IMR-90 (cell line): ENCODE data around the gene GSDMA. TPM values are rescaled to one million over a fixed set of nuclear protein-coding genes. Genes with fewer than 3 reads are reported as not detected.

Experiments
- ATAC-seq: fragments of 200-7000 bp; cut with Tn5 transposase; 2 replicates; pipeline ENCODE4 v1.9.1; 2020; ENCODE audit warnings: low read depth, mild to moderate bottlenecking, moderate library complexity
- BruUV-seq: library from RNA; stranded (reverse); fragments of 400-500 nt; replicated peaks from 2 replicates; lab custom pipeline; 2021; lab: Mats Ljungman, UMichigan
- CTCF ChIA-PET: fragments of 300-600 bp; formaldehyde crosslinking; extraction: SDS; loops from one replicate; lab custom pipeline; 2021; ENCODE audit warnings: antibody characterized with exemption; lab: Yijun Ruan, JAX
- POLR2A ChIA-PET: fragments of 300-600 bp; sonication (Branson Sonifier 250); formaldehyde crosslinking; loops from one replicate; lab custom pipeline; 2022; ENCODE audit warnings: antibody characterized with exemption; ENCODE audit not compliant: unreplicated experiment; lab: Charles Lee
- DNase-seq: peaks from one replicate; pipeline ENCODE4 v3.0.0; 2013
- H2AFZ ChIP-seq: replicated peaks from 2 replicates; pipeline ENCODE3; 2013; ENCODE audit warnings: low read length, mild to moderate bottlenecking; ENCODE audit not compliant: poor library complexity
- H2AK5ac ChIP-seq: 2 replicates; pipeline ENCODE4 v1.6.1; 2013; ENCODE audit warnings: low read depth, low read length, inconsistent platforms
- H2AK9ac ChIP-seq: replicated peaks from 2 replicates; pipeline ENCODE3; 2013; ENCODE audit warnings: mild to moderate bottlenecking, low read depth, low read length, moderate library complexity; ENCODE audit not compliant: poor library complexity
- H2BK120ac ChIP-seq: 2 replicates; pipeline ENCODE4 v1.6.1; 2013; ENCODE audit warnings: low read depth, low read length, inconsistent platforms
- H2BK15ac ChIP-seq: 3 replicates; pipeline ENCODE4 v1.6.1; 2013; ENCODE audit warnings: low read depth, low read length, inconsistent platforms
- H2BK20ac ChIP-seq: 2 replicates; pipeline ENCODE4 v1.6.1; 2013; ENCODE audit warnings: low read depth, mild to moderate bottlenecking, inconsistent platforms, low read length, moderate library complexity
- H2BK5ac ChIP-seq: 2 replicates; pipeline ENCODE4 v1.6.1; 2013; ENCODE audit warnings: mild to moderate bottlenecking, low read depth, low read length, inconsistent platforms; ENCODE audit not compliant: poor library complexity, severe bottlenecking
- H3K14ac ChIP-seq: replicated peaks from 2 replicates; pipeline ENCODE4 v1.6.1; 2013; ENCODE audit warnings: low read depth, low read length, inconsistent platforms
- H3K18ac ChIP-seq: 2 replicates; pipeline ENCODE4 v1.6.1; 2013; ENCODE audit warnings: low read depth, low read length, control low read depth
- H3K23ac ChIP-seq: 2 replicates; pipeline ENCODE4 v1.6.1; 2013; ENCODE audit warnings: low read depth, low read length, inconsistent platforms
- H3K27ac ChIP-seq: 2 replicates; pipeline ENCODE4 v1.5.1; 2013; ENCODE audit warnings: mild to moderate bottlenecking, control low read depth, low read length; ENCODE audit not compliant: insufficient read depth
- H3K27me3 ChIP-seq: 2 replicates; pipeline ENCODE4 v1.6.1; 2013; ENCODE audit warnings: low read length; ENCODE audit not compliant: control insufficient read depth, insufficient read depth
- H3K36me3 ChIP-seq: 2 replicates; pipeline ENCODE4 v1.6.1; 2013; ENCODE audit warnings: low read length, mixed read lengths; ENCODE audit not compliant: control insufficient read depth, insufficient read depth
- H3K4ac ChIP-seq: 2 replicates; pipeline ENCODE4 v1.6.1; 2013; ENCODE audit warnings: low read depth, low read length, inconsistent platforms
- H3K4me1 ChIP-seq: 2 replicates; pipeline ENCODE4 v1.6.1; 2013; ENCODE audit warnings: low read length, mixed read lengths; ENCODE audit not compliant: control insufficient read depth, insufficient read depth
- H3K4me2 ChIP-seq: 2 replicates; pipeline ENCODE4 v1.6.1; 2013; ENCODE audit warnings: low read depth, mild to moderate bottlenecking, control low read depth, low read length, moderate library complexity
- H3K4me3 ChIP-seq: 2 replicates; pipeline ENCODE4 v1.5.1; 2013; ENCODE audit warnings: low read depth, mild to moderate bottlenecking, control low read depth, low read length, moderate library complexity; ENCODE audit not compliant: insufficient read depth
- H3K56ac ChIP-seq: 2 replicates; pipeline ENCODE4 v1.6.1; 2013; ENCODE audit warnings: low read length, inconsistent platforms; ENCODE audit not compliant: insufficient read depth; ENCODE audit errors: extremely low read depth
- H3K79me1 ChIP-seq, 2 experiments: 2 replicates each; pipeline ENCODE4 v1.6.1; 2013; ENCODE audit warnings: low read length in 2 of 2, inconsistent platforms in 1 of 2, low read depth in 1 of 2
- H3K9ac ChIP-seq: 2 replicates; pipeline ENCODE4 v1.6.1; 2013; ENCODE audit warnings: low read depth, low read length, control low read depth
- H3K9me1 ChIP-seq: 2 replicates; pipeline ENCODE4 v1.6.1; 2013; ENCODE audit warnings: low read length, inconsistent platforms; ENCODE audit not compliant: insufficient read depth
- H3K9me3 ChIP-seq: 2 replicates; pipeline ENCODE4 v1.6.1; 2013; ENCODE audit warnings: low read length; ENCODE audit not compliant: control insufficient read depth, insufficient read depth
- H4K20me1 ChIP-seq: 2 replicates; pipeline ENCODE4 v1.6.1; 2013; ENCODE audit warnings: low read length, inconsistent platforms; ENCODE audit not compliant: insufficient read depth
- H4K5ac ChIP-seq: 2 replicates; pipeline ENCODE4 v1.6.1; 2013; ENCODE audit warnings: mild to moderate bottlenecking, low read depth, low read length, control low read depth
- H4K8ac ChIP-seq, 2 experiments: 2 replicates each; pipeline ENCODE4 v1.6.1; 2013; ENCODE audit warnings: low read depth in 2 of 2, low read length in 2 of 2, control low read depth in 1 of 2, inconsistent platforms in 1 of 2
- H4K91ac ChIP-seq: 2 replicates; pipeline ENCODE4 v1.6.1; 2013; ENCODE audit warnings: low read depth, low read length, inconsistent platforms; ENCODE audit not compliant: insufficient read depth
- BHLHE40 ChIP-seq: fragments of 150-350 bp; IDR thresholded peaks from 2 replicates; pipeline ENCODE4 v1.6.1; 2016; ENCODE audit warnings: mild to moderate bottlenecking, low read depth, low read length
- NFE2L2 ChIP-seq: fragments of 150-350 bp; IDR thresholded peaks from 2 replicates; pipeline ENCODE4 v1.6.1; 2016; ENCODE audit warnings: low read depth, mild to moderate bottlenecking, low read length
- WGBS, 2 experiments: methylation state at CpG; one replicate each; pipeline versions ENCODE4 v1.1.5 to v1.1.7; 2013; ENCODE audit warnings: missing lambda C conversion rate in 2 of 2; ENCODE audit not compliant: insufficient read length in 1 of 2; ENCODE audit errors: extremely low coverage in 2 of 2; 5-methylcytosine and 5-hydroxymethylcytosine counted together
- dilution Hi-C: fragments of 300-500 bp; cut with HindIII; formaldehyde crosslinking; loops from one replicate; pipeline ENCODE4 v1.14.3; 2018; ENCODE audit warnings: low sequenced_read_pairs; ENCODE audit not compliant: unreplicated experiment
- in situ Hi-C: fragments of 300-500 bp; cut with MboI; formaldehyde crosslinking; loops from 3 replicates; pipeline ENCODE4 v1.14.3; 2019; ENCODE audit warnings: low sequenced_read_pairs, inconsistent platforms, mixed read lengths
- intact Hi-C: fragments of 100-400 bp; cut with micrococcal nuclease; formaldehyde crosslinking; loops from 2 replicates; pipeline ENCODE4 v1.10.0; 2022
- polyA plus RNA-seq, 3 experiments: library from polyadenylated mRNA; depleted of rRNA; stranded (reverse); fragments of >200 nt; gene quantifications; 2 replicates each; pipeline ENCODE4 v1.2.3, GENCODE V29; 2012; ENCODE audit warnings: low replicate concordance in 1 of 3
- total RNA-seq: library from RNA; depleted of rRNA; stranded (reverse); fragments of >200 nt; gene quantifications from 2 replicates; pipeline ENCODE4 v1.2.3, GENCODE V29; 2012
- TF ChIP-seq, protein P1 (sequence below): conservative IDR thresholded peaks from 2 replicates; pipeline ENCODE4 v1.5.1; 2012; ENCODE audit warnings: mild to moderate bottlenecking, low read depth, low read length, improper control_type of control experiment

Gene GSDMA
- total and polyA plus RNA-seq, 2 of the 4 experiments (the other 2 are of a cell fraction) = not detected

DNA sequence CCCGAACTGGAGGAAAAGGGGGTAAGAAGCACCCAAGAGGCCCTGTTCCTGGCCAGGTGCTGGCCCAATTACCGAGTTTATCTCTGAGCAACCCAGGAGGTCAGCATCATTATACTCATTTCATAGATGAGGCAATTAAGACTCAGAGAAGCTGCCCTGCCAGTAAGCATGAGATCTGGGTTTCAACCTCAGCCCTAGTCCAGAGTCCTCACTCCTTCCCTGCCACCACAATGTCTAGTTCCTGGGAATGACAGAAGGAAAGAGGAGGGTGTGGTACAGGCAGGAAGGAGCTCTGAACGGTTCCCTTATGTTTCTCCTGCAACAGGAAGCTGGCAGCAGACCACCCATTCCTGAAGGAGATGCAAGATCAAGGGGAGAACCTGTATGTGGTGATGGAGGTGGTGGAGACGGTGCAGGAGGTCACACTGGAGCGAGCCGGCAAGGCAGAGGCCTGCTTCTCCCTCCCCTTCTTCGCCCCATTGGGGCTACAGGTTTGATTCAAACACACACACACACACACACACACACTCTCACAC lies 7.4 kb downstream of the GSDMA start:
- dilution Hi-C loops = no loop called here
- Histone ChIP-seq H3K9ac (no peak overlapping the region), H3K23ac (no peak overlapping the region), H4K91ac (no peak overlapping the region), H3K36me3 (no peaks in the 10 kb centered on the region), H3K9me3 (no peaks in the 10 kb centered on the region), H3K4me3 (no peak overlapping the region), H2AK9ac (no peak overlapping the region), H4K8ac (no peak overlapping the region), H4K20me1 (no peaks in the 10 kb centered on the region), H2BK20ac (no peak overlapping the region), H3K27me3 (peaks cover 50% of the 10 kb centered on the region), H2BK120ac (no peak overlapping the region), H3K14ac (no peak overlapping the region), H4K5ac (no peak overlapping the region), H3K4me2 (no peak overlapping the region), H2AFZ (no peak overlapping the region), H2BK15ac (no peak overlapping the region; the same call in 2 of the 3 replicates), H2AK5ac (no peak overlapping the region), H3K4me1 (no peaks in the 10 kb centered on the region), H3K56ac (no peak overlapping the region), H3K9me1 (no peaks in the 10 kb centered on the region), H3K18ac (no peak overlapping the region), H3K4ac (no peak overlapping the region), H3K79me1 (no peaks in the 10 kb centered on the region), H2BK5ac (no peak overlapping the region), H3K27ac (no peak overlapping the region)
- 33% methylated on average over 1 of the region's 7 CpGs; no CpG with 5 or more reads in 1 of the 2 experiments for WGBS, 2 experiments
- ATAC-seq (no peak), DNase-seq (no peak)
- POLR2A ChIA-PET = no interaction called here
- CTCF ChIA-PET = interaction anchor here (0.9 to 1.0 kb wide), 2 partner anchors 10 to 13 kb away, joined by 3 to 5 read pairs; no protein-coding TSS in a partner anchor
- BruUV-seq = no TSS peak
- TF ChIP-seq NFE2L2 = no peak
- no peak for TF ChIP-seq BHLHE40
- TF ChIP-seq, protein P1, sequence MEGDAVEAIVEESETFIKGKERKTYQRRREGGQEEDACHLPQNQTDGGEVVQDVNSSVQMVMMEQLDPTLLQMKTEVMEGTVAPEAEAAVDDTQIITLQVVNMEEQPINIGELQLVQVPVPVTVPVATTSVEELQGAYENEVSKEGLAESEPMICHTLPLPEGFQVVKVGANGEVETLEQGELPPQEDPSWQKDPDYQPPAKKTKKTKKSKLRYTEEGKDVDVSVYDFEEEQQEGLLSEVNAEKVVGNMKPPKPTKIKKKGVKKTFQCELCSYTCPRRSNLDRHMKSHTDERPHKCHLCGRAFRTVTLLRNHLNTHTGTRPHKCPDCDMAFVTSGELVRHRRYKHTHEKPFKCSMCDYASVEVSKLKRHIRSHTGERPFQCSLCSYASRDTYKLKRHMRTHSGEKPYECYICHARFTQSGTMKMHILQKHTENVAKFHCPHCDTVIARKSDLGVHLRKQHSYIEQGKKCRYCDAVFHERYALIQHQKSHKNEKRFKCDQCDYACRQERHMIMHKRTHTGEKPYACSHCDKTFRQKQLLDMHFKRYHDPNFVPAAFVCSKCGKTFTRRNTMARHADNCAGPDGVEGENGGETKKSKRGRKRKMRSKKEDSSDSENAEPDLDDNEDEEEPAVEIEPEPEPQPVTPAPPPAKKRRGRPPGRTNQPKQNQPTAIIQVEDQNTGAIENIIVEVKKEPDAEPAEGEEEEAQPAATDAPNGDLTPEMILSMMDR = no peak
- in situ Hi-C loops = loop anchor here (10.0 kb wide), 1 partner anchor 195 kb away; no protein-coding TSS in a partner anchor
- intact Hi-C loops = no loop called here
